SU-DHL-6 (cell line): ENCODE measurements around the gene HUS1B.

Experiments
- CTCF ChIP-seq: fragments of 200-600 bp; sonication (generic); IDR thresholded peaks from one replicate; pipeline ENCODE4 v1.5.1; 2017; ENCODE audit warnings: antibody characterized with exemption, mild to moderate bottlenecking, low read length, moderate library complexity; ENCODE audit not compliant: insufficient read depth, poor library complexity, severe bottlenecking
- EZH2phosphoT487 ChIP-seq: fragments of 200-600 bp; sonication (generic), shearing (Covaris generic); conservative IDR thresholded peaks from 2 replicates; pipeline ENCODE4 v1.6.1; 2018; ENCODE audit warnings: mild to moderate bottlenecking, antibody characterized with exemption, low read length, moderate library complexity, mixed read lengths

- no peak for TF ChIP-seq CTCF
- TF ChIP-seq EZH2phosphoT487: no peak
Measured at GRCh38 chr6:626236-626635, 30.7 kb downstream of the HUS1B start.
